Activated CD8-positive, alpha-beta memory T cell treated with anti-CD3 and anti-CD28 coated beads, Interleukin-2, amount 50 U/mL, for 1 hour (primary cell): Measurements from ENCODE around the gene TSGA10.
A peak's percentile ranks its signal among the peaks of the same experiment; 100 is the strongest.
"Not testable (repeated sequence)": the region's sequence is repeated elsewhere in the genome, so short reads cannot be mapped to it uniquely, and the experiment has no call there.

Experiments used
- DNase-seq: peaks from one replicate; pipeline ENCODE4 v3.0.0-alpha.2; 2020; ENCODE audit errors: extremely low read depth

The TSGA10 gene, protein sequence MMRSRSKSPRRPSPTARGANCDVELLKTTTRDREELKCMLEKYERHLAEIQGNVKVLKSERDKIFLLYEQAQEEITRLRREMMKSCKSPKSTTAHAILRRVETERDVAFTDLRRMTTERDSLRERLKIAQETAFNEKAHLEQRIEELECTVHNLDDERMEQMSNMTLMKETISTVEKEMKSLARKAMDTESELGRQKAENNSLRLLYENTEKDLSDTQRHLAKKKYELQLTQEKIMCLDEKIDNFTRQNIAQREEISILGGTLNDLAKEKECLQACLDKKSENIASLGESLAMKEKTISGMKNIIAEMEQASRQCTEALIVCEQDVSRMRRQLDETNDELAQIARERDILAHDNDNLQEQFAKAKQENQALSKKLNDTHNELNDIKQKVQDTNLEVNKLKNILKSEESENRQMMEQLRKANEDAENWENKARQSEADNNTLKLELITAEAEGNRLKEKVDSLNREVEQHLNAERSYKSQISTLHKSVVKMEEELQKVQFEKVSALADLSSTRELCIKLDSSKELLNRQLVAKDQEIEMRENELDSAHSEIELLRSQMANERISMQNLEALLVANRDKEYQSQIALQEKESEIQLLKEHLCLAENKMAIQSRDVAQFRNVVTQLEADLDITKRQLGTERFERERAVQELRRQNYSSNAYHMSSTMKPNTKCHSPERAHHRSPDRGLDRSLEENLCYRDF

GRCh38 chr2:99154643-99155536, at the start of gene TSGA10, which contains the start of gene LIPT1:
Gene TSGA10, minus strand, starts transcription at chr2:99154942. Its CDS starts 45,503 bp downstream, at chr2:99109439.
Gene LIPT1, plus strand, starts transcription at chr2:99154967. Its CDS starts 6,991 bp downstream, at chr2:99161958.
- peak; percentile 64 for DNase-seq

- DNase-seq, result no peak
Observed at GRCh38 chr2:99201959-99202678, 47.4 kb upstream of the TSGA10 start.

GRCh38 chr2:99200076-99200800, 45.5 kb upstream of the TSGA10 start:
- DNase-seq, result no peak

- DNase-seq, result no peak
Observed at GRCh38 chr2:99198103-99198841, 43.5 kb upstream of the TSGA10 start.

DNA sequence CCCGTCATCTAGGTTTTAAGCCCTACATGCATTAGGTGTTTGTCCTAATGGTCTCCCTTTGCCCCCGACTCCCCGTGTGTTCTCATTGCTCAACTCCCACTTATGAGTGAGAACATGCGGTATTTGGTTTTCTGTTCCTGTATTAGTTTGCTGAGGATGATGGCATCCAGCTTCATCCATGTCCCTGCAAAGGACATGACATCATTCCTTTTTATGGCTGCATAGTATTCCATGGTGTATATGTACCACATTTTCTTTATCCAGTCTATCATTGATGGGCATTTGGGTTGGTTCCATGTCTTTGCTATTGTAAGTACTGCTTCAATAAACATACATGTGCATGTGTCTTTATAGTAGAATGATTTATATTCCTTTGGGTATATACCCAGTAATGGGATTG, 37.6 kb upstream of the TSGA10 start:
- not testable (repeated sequence) for DNase-seq

DNA sequence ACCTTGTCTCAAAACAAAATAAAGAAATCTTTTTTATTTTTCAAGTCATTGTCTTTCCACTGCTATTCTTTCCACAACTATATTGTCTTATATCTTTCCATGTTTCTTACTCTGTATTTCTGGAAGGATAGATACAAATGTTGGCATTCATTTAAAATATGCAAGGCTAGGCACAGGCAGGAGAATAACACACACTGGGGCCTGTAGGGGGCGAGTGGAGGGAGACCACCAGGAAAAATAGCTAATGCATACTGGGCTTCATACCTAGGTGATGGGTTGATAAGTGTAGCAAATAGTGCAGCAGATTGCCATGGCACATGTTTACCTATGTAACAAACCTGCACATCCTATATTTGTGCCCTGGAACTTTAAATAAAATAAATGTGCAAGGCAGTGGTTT, 35.8 kb upstream of the TSGA10 start:
- DNase-seq, result no peak

- no peak for DNase-seq
Observed at GRCh38 chr2:99188357-99188756, 33.6 kb upstream of the TSGA10 start.

DNA sequence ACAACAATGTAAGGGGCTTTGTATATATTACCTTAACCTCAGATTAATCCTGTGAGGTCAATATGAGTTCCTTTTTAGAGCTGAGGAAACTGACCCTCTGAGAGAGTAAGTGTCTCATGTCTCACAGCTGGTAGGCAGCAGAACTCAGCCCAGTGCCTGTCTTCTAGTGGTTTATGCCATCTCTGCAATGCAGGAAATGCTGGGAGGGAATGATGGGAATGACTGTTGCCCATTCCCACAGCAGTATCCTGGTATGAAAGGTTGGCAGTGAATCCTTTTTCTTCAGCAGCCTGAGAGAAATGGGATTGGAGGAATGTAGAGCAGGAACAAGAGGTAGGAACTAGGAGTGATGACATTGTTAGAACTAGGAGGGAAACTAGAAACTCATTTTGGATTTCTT, 32.3 kb upstream of the TSGA10 start:
- DNase-seq, result no peak

- DNase-seq, result no peak
Observed at GRCh38 chr2:99184811-99185210, 30.1 kb upstream of the TSGA10 start.

GRCh38 chr2:99183025-99183424, 28.3 kb upstream of the TSGA10 start:
- no peak for DNase-seq

DNA sequence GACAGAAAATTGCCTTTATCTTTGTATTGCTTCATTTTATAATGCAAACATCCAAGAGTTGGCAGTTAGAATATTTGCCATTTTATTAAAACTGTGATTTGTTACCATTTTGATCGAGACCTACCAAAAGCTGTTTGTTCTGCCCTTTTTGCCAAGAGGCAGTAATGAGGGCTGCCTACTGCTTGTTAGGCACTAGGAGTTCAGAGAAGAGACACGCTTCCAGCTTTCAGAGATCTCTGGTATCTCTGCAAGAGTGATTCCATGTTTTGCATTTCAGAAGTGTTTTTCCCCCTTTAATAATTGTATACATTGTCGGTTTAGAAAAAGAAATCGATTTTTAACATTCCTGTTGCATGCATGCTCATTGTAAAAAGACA, 26.9 kb upstream of the TSGA10 start:
- no peak for DNase-seq

- DNase-seq, result peak; percentile 78
Observed at GRCh38 chr2:99180755-99181623, 26.2 kb upstream of the TSGA10 start, which contains the start of the genes MITD1 and MRPL30. Gene MITD1, minus strand, starts transcription at chr2:99181058. Its CDS starts 77 bp downstream, at chr2:99180981. Gene MRPL30, plus strand, starts transcription at chr2:99181184. Its CDS starts 5,020 bp downstream, at chr2:99186204.

GRCh38 chr2:99171377-99172140, 16.8 kb upstream of the TSGA10 start:
- no peak for DNase-seq

DNA sequence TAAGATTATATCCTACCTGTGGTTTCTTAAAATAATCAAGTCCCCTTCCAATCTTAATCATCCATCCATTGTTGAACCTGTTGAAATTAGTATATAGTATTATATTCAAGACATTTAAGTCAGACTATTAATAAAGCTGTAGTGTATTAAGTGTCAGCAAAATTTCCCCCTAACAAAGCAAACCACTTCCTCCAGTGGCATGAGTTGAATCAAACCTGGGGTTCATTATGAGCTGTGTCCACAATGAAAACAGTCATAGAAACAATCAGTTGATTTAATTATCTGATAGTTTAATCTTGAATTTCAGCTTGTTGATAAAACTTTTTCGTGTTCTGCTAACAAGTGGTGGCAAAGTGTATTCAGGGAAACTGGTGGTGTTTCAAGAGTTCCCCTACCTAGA, 14.8 kb upstream of the TSGA10 start:
- no peak for DNase-seq

DNA sequence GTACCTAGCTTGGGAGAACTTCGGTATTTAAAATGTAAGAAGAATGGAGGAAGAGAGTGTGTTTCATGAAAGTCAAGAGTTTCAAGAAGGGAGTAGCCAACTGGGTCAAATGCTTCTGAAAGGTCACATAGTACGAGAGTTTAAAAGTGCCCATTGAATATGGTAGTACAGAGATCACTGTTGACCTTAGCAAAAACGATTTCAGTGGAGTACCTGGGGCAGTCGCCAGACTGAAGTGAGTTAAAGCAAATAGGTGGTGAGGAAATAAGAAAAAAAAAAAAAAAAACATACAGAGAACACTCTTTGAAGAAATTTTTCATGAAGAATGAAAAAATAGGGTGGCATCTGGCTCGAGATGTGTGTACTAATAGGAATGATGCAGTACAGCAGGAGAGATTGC, 11.5 kb upstream of the TSGA10 start:
- no peak for DNase-seq

- DNase-seq, result no peak
Observed at GRCh38 chr2:99159594-99159993, 4.9 kb upstream of the TSGA10 start.

GRCh38 chr2:99158599-99158998, 3.9 kb upstream of the TSGA10 start:
- DNase-seq, result no peak

GRCh38 chr2:99156891-99157290, 2.1 kb upstream of the TSGA10 start:
- DNase-seq, result no peak
